A549 (cell line): Measurements from ENCODE around the gene NHSL2. TPM values are rescaled to one million over a fixed set of nuclear protein-coding genes. Genes with fewer than 3 reads are reported as not detected.

Source experiments
- ATAC-seq, 2 experiments: fragments of 200-7000 bp in 1 of 2; fragments of >200 bp in 1 of 2; cut with Nextera tagmentation in 1 of 2; cut with Tn5 transposase in 1 of 2; 3 replicates each; pipeline versions ENCODE4 v1.8.0 to v1.9.1; 2018 to 2020; ENCODE audit warnings: mild to moderate bottlenecking in 1 of 2, moderate library complexity in 1 of 2
- CTCF ChIA-PET: fragments of 300-600 bp; sonication (Branson Sonifier 250); formaldehyde crosslinking; extraction: SDS; loops from one replicate; lab custom pipeline; 2021; ENCODE audit warnings: antibody characterized with exemption, inconsistent platforms; lab: Yijun Ruan, JAX
- POLR2A ChIA-PET: fragments of 350-600 bp; formaldehyde crosslinking; extraction: SDS; loops from one replicate; lab custom pipeline; 2021; ENCODE audit warnings: antibody characterized with exemption, inconsistent platforms; lab: Yijun Ruan, JAX
- DNase-seq, 2 experiments: peaks; one replicate each; pipeline versions ENCODE4 v3.0.0 to v3.0.0-alpha.2; 2011 to 2016; ENCODE audit warnings: low read depth in 1 of 2, low spot score in 1 of 2
- FAIRE-seq: peaks from 2 replicates; lab custom pipeline; 2011; peaks lifted over from hg19 to GRCh38; lab: Jason Lieb, UNC
- H3K27ac ChIP-seq, 2 experiments: fragments of >200 bp; sonication (Bioruptor Twin); formaldehyde crosslinking; 3 replicates each; pipeline ENCODE4 v1.5.1; 2016 to 2017
- H3K4me1 ChIP-seq: fragments of >200 bp; sonication (Bioruptor Twin); formaldehyde crosslinking; 3 replicates; pipeline ENCODE4 v1.6.1; 2016
- H3K4me2 ChIP-seq: fragments of >200 bp; sonication (Bioruptor Twin); formaldehyde crosslinking; 3 replicates; pipeline ENCODE4 v1.6.1; 2016
- H3K4me3 ChIP-seq: fragments of >200 bp; sonication (Bioruptor Twin); formaldehyde crosslinking; 3 replicates; pipeline ENCODE4 v1.5.1; 2016
- H3K9me3 ChIP-seq: fragments of >200 bp; sonication (Bioruptor Twin); formaldehyde crosslinking; 3 replicates; pipeline ENCODE4 v1.6.1; 2016
- BHLHE40 ChIP-seq: IDR thresholded peaks from 2 replicates; pipeline ENCODE4 v1.6.1; 2012; ENCODE audit warnings: low read depth, low read length, inconsistent platforms
- CBX2 ChIP-seq: fragments of 200-600 bp; sonication (generic); IDR thresholded peaks from 2 replicates; pipeline ENCODE4 v1.6.1; 2016; ENCODE audit warnings: low read depth, mild to moderate bottlenecking, borderline replicate concordance
- CBX8 ChIP-seq: fragments of 200-600 bp; sonication (generic); IDR thresholded peaks from 2 replicates; pipeline ENCODE4 v1.6.1; 2016
- CEBPB ChIP-seq, 2 experiments: fragments of >200 bp in 1 of 2; sonication (Bioruptor Twin) in 1 of 2; formaldehyde crosslinking in 1 of 2; IDR thresholded peaks; 2 replicates each; pipeline ENCODE4 v1.6.1; 2012 to 2016
- CTCF ChIP-seq: fragments of >200 bp; sonication (Bioruptor Twin); formaldehyde crosslinking; IDR thresholded peaks from 3 replicates; pipeline ENCODE4 v1.5.1; 2016
- FOSL2 ChIP-seq, 2 experiments: fragments of 450-650 bp in 1 of 2; fragments of >200 bp in 1 of 2; sonication (Bioruptor Twin) in 1 of 2; formaldehyde crosslinking; IDR thresholded peaks; 2 replicates each; pipeline versions ENCODE4 v1.5.0 to v1.6.1; 2016 to 2020; ENCODE audit warnings: mild to moderate bottlenecking in 1 of 2, moderate library complexity in 1 of 2
- HDAC2 ChIP-seq: fragments of 200-600 bp; sonication (generic); IDR thresholded peaks from 2 replicates; pipeline ENCODE4 v1.6.1; 2016
- HES2 ChIP-seq: fragments of >200 bp; sonication (Bioruptor Twin); formaldehyde crosslinking; IDR thresholded peaks from 2 replicates; pipeline ENCODE4 v1.6.1; 2016
- HEYL ChIP-seq: fragments of 250-450 bp; sonication (Bioruptor Pico); IDR thresholded peaks from 2 replicates; pipeline ENCODE4 v1.8.0; 2021; ENCODE audit warnings: mild to moderate bottlenecking, moderate library complexity
- KDM1A ChIP-seq: fragments of 200-600 bp; sonication (generic); IDR thresholded peaks from 2 replicates; pipeline ENCODE4 v1.6.1; 2016; ENCODE audit warnings: low read depth, mild to moderate bottlenecking
- NFE2L2 ChIP-seq: fragments of 150-350 bp; conservative IDR thresholded peaks from 2 replicates; pipeline ENCODE4 v1.6.1; 2014; ENCODE audit warnings: low read length
- NPAS2 ChIP-seq: fragments of 250-450 bp; sonication (Bioruptor Pico); IDR thresholded peaks from 2 replicates; pipeline ENCODE4 v1.8.0; 2022; ENCODE audit warnings: mild to moderate bottlenecking, moderate library complexity, borderline replicate concordance
- PHF8 ChIP-seq: fragments of 200-600 bp; sonication (generic); IDR thresholded peaks from 2 replicates; pipeline ENCODE4 v1.6.1; 2016; ENCODE audit warnings: low read depth, mild to moderate bottlenecking, antibody characterized with exemption, moderate library complexity, borderline replicate concordance
- RAD21 ChIP-seq, 2 experiments: fragments of >200 bp in 1 of 2; sonication (Bioruptor Twin) in 1 of 2; formaldehyde crosslinking in 1 of 2; IDR thresholded peaks in 1 of 2; conservative IDR thresholded peaks in 1 of 2; 2 replicates in 1 of 2; 3 replicates in 1 of 2; pipeline ENCODE4 v1.6.1; 2012 to 2018; ENCODE audit warnings: inconsistent platforms in 1 of 2
- RARB ChIP-seq: fragments of 250-450 bp; sonication (Bioruptor Pico); IDR thresholded peaks from 2 replicates; pipeline ENCODE4 v1.8.0; 2021; ENCODE audit warnings: mild to moderate bottlenecking, moderate library complexity
- RCOR1 ChIP-seq: fragments of 150-350 bp; IDR thresholded peaks from 2 replicates; pipeline ENCODE4 v1.6.1; 2014; ENCODE audit warnings: antibody characterized with exemption, low read length, low read depth
- RNF2 ChIP-seq: fragments of 200-600 bp; sonication (generic); IDR thresholded peaks from 2 replicates; pipeline ENCODE4 v1.6.1; 2016; ENCODE audit warnings: low read depth, mild to moderate bottlenecking, antibody characterized with exemption, moderate library complexity, borderline replicate concordance
- TFCP2L1 ChIP-seq: fragments of 250-450 bp; sonication (Bioruptor Pico); IDR thresholded peaks from 2 replicates; pipeline ENCODE4 v1.5.0; 2021; ENCODE audit warnings: mild to moderate bottlenecking
- TP53 ChIP-seq: fragments of 250-450 bp; sonication (Bioruptor Pico); IDR thresholded peaks from 2 replicates; pipeline ENCODE4 v1.5.0; 2021; ENCODE audit warnings: mild to moderate bottlenecking, moderate library complexity
- ZFP36 ChIP-seq: fragments of 450-650 bp; IDR thresholded peaks from 2 replicates; pipeline ENCODE4 v1.6.1; 2014; ENCODE audit warnings: borderline replicate concordance; ENCODE audit not compliant: partially characterized antibody
- WGBS: methylation state at CpG from one replicate; pipeline ENCODE4 v1.1.6; 2017; ENCODE audit errors: missing lambda C conversion rate; 5-methylcytosine and 5-hydroxymethylcytosine counted together
- polyA plus RNA-seq, 4 experiments: library from polyadenylated mRNA; depleted of rRNA in 3 of 4; stranded (reverse); fragments of >200 nt; fragmentation: RNase III in 1 of 4; extraction: RNeasy Plus Mini Kit Qiagen cat#74134 plus additional on column Dnase treatment in 1 of 4; gene quantifications; 2 replicates in 3 of 4; 3 replicates in 1 of 4; pipeline ENCODE4 v1.2.3, GENCODE V29; 2011 to 2017

Gene NHSL2
- polyA plus RNA-seq, 2 of the 4 experiments (the other 2 are of a cell fraction) = 0.26 to 0.48 TPM

GRCh38 chrX:71992711-71993110 lies 82.1 kb downstream of the NHSL2 start:
- FAIRE-seq (no peak), DNase-seq (no peak), ATAC-seq (no peak)
- H3K4me2 ChIP-seq = no peak overlapping the region
- no peak overlapping the region for H3K4me3 ChIP-seq
- H3K9me3 ChIP-seq = no peaks in the 10 kb centered on the region
- 85% methylated on average over 7 of the region's 8 CpGs for WGBS
- ChIA-PET CTCF (interaction anchor here (1.2 kb wide), 1 partner anchor 8 kb away, joined by 4 read pairs; no protein-coding TSS in a partner anchor), POLR2A (no interaction called here)
- H3K27ac ChIP-seq = no peak overlapping the region
- no peaks in the 10 kb centered on the region for H3K4me1 ChIP-seq
- TF ChIP-seq RCOR1 (no peak), TFCP2L1 (no peak), RARB (CRISPR knock-in tag) (no peak), RAD21 (conservative IDR thresholded peaks at IDR 0.05 in 1 of 2, IDR thresholded peaks at IDR 0.05 in 1 of 2) (no peak), ZFP36 (no peak)
- TF ChIP-seq, all 56 proteins: peak for 0

GRCh38 chrX:71993371-71993770 lies 82.7 kb downstream of the NHSL2 start:
- no peak for FAIRE-seq
- H3K4me3 ChIP-seq = no peak overlapping the region
- no peaks in the 10 kb centered on the region for H3K9me3 ChIP-seq
- H3K4me2 ChIP-seq = no peak overlapping the region
- TF ChIP-seq NFE2L2 = no peak
- no peak for TF ChIP-seq CBX8
- no peak for TF ChIP-seq HES2
- no peak for TF ChIP-seq TP53 (CRISPR knock-in tag)
- TF ChIP-seq HDAC2 = no peak
- TF ChIP-seq RCOR1 = no peak
- no peak for TF ChIP-seq CBX2
- 92% methylated on average over 2 of the region's 2 CpGs for WGBS
- no peak overlapping the region for H3K27ac ChIP-seq
- DNase-seq = no peak
- no peaks in the 10 kb centered on the region for H3K4me1 ChIP-seq
- ATAC-seq = no peak
- ChIA-PET POLR2A (no interaction called here), CTCF (no interaction called here)

- POLR2A ChIA-PET = no interaction called here
- 50% methylated on average over 2 of the region's 2 CpGs for WGBS
- TF ChIP-seq CTCF (no peak), HDAC2 (no peak), TP53 (CRISPR knock-in tag) (no peak)
- Histone ChIP-seq H3K9me3 (no peaks in the 10 kb centered on the region), H3K4me2 (no peak overlapping the region), H3K4me1 (no peaks in the 10 kb centered on the region), H3K4me3 (no peak overlapping the region), H3K27ac (no peak overlapping the region)
- CTCF ChIA-PET = interaction anchor here (1.1 kb wide), 1 partner anchor 9 kb away, joined by 3 read pairs; no protein-coding TSS in a partner anchor
- FAIRE-seq (no peak), ATAC-seq (no peak), DNase-seq (no peak)
Observed at GRCh38 chrX:71994601-71995000, 84.0 kb downstream of the NHSL2 start.

GRCh38 chrX:71995122-71995521 lies 84.5 kb downstream of the NHSL2 start:
- Histone ChIP-seq H3K4me1 (no peaks in the 10 kb centered on the region), H3K4me2 (no peak overlapping the region), H3K4me3 (no peak overlapping the region), H3K27ac (no peak overlapping the region), H3K9me3 (no peaks in the 10 kb centered on the region)
- TF ChIP-seq NPAS2 = no peak
- no peak for TF ChIP-seq FOSL2 (IDR thresholded peaks at IDR 0.05)
- TF ChIP-seq FOSL2 (CRISPR knock-in tag; IDR thresholded peaks at IDR 0.05) = no peak
- TF ChIP-seq CBX2 = no peak
- no peak for TF ChIP-seq HEYL (CRISPR knock-in tag)
- no peak for TF ChIP-seq RNF2
- TF ChIP-seq PHF8 = no peak
- TF ChIP-seq BHLHE40 = no peak
- no peak for TF ChIP-seq KDM1A
- no peak for TF ChIP-seq CEBPB (IDR thresholded peaks at IDR 0.05)
- no peak for TF ChIP-seq HES2
- no peak for TF ChIP-seq TFCP2L1
- TF ChIP-seq RARB (CRISPR knock-in tag) = no peak
- TF ChIP-seq TP53 (CRISPR knock-in tag) = no peak
- no peak for FAIRE-seq
- no peak for DNase-seq
- POLR2A ChIA-PET = interaction anchor here (1.2 kb wide), 1 partner anchor 84 kb away, joined by 3 read pairs; the partner anchor contains the start of gene NHSL2
- no peak for ATAC-seq
- CTCF ChIA-PET = interaction anchor here (1.1 kb wide), 1 partner anchor 9 kb away, joined by 3 read pairs; no protein-coding TSS in a partner anchor
- WGBS = 50% methylated on average over 2 of the region's 2 CpGs
